ENCODE data around the gene DTX1.

DTX1 gene

DNA sequence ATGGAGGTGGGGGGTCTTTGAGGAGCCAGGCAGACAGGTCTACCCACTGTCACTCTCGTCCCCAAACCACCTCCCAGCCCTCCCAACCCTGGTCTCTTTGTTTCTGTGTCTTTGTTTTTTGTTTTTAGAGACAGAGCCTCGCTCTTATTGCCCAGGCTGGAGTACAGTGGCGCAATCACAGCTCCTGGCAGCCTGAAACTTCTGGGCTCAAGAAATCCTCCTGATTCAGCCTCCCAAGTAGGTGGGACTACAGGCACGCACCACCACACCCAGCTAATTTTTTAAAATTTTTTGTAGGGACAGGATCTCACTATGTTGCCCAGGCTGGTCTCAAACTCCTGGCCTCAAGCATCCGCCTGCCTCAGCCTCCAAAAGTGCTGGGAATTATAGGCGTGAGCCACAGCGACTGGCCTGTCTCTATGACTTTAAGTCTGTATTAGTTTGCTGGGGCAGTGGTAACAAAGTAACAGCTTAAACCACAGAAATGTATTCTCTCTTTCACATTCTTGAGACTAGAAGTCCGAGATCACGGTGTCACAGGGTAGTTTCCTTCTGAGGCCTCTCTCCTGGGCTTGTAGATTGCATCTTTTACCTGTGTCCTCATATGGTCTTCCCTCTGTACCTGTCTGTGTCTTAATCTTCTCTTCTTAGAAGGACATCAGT is 26.1 kb downstream of the DTX1 start:
- H3K9ac ChIP-seq (ENCODE audit: low read length): no peak overlapping the region
- H3K27ac ChIP-seq (ENCODE audit: low read depth, low read length): no peak overlapping the region
- H3K36me3 ChIP-seq (ENCODE audit: control insufficient read depth, insufficient read depth, low read length): no peaks in the 10 kb centered on the region
- no peaks in the 10 kb centered on the region for H3K4me1 ChIP-seq (ENCODE audit: control insufficient read depth, insufficient read depth, low read length)
- no peak overlapping the region for H3K4me3 ChIP-seq (ENCODE audit: low read length)
- H3K27me3 ChIP-seq (ENCODE audit: control insufficient read depth, insufficient read depth, low read length): peaks cover 2% of the 10 kb centered on the region

DNA sequence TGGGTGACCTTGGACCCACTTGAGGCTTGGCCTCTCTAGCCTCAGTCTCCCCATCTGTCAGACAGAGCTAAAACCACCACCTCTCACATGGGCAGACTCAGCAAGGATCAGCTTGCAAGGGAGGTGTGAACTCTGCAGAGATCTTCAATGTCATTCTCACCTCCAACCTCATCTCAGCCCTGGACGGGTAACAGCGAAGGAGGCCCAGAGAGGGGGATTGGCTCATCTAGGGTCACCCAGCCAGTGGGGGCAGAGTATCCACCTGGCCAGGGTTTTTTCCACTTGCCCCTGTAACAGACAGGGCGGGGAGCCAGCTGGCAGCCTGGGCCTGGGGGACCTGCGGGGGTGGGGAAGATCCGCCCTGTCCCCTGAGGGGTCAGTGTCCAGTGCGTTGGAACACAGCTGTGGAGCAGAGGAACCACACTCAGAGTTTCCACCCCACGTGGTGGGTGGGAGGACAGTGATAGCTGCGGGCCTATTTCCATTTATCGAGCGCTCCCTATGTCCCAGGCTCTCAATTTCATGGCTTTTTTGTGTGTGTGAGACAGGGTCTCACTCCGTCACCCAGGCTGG is 27.4 kb downstream of the DTX1 start:
- H3K4me1 ChIP-seq (ENCODE audit: control insufficient read depth, insufficient read depth, low read length): no peaks in the 10 kb centered on the region
- H3K9ac ChIP-seq (ENCODE audit: low read length): no peak overlapping the region
- no peak overlapping the region for H3K27ac ChIP-seq (ENCODE audit: low read depth, low read length)
- H3K4me3 ChIP-seq (ENCODE audit: low read length): no peak overlapping the region
- H3K36me3 ChIP-seq (ENCODE audit: control insufficient read depth, insufficient read depth, low read length): no peaks in the 10 kb centered on the region
- peaks cover 2% of the 10 kb centered on the region for H3K27me3 ChIP-seq (ENCODE audit: control insufficient read depth, insufficient read depth, low read length)

DNA sequence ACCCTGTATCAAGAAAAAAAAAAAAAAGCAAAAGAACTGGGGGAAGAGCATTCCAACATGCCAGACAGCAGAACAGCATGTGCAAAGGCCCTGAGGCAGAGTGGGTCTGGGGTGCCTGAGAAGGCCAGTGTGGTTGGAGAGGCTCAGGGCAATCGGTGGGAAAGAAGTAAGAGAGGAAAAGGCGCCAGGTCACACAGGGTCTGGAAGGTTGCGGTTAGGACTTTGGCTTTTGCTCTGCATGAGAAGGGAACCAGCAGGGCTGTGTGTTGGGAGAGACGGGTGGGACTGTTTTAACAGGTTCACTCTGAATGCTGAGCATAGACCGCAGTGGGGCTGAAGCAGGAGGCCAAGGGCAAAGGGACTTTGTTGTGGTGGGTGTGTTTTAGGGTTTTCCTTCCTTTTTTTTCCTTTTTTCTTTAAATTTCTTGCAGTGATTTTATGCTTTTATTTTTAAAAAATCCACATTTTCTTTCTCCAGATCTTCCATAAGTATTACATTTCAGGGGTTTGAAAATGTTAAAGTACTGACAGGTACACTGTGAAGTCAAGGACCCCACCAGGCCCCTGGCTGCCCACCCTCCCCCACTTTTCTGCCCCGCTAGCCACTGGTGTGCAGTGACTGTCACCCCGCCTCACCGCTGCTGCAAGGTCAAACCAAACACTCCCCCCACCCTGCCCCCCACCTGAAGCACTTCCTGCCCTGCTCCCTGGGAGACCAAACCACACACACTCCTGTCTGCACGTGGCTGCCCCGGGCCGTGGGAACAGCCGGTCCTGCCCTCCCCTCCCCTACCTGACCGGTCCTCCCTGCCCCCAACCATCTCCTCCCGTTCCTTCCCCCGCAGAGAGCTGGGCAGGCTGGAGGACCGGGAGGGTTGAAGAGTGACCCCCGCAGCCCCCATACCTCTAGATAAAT is 30.0 kb downstream of the DTX1 start:
- H3K36me3 ChIP-seq (ENCODE audit: control insufficient read depth, insufficient read depth, low read length): no peaks in the 10 kb centered on the region

DNA sequence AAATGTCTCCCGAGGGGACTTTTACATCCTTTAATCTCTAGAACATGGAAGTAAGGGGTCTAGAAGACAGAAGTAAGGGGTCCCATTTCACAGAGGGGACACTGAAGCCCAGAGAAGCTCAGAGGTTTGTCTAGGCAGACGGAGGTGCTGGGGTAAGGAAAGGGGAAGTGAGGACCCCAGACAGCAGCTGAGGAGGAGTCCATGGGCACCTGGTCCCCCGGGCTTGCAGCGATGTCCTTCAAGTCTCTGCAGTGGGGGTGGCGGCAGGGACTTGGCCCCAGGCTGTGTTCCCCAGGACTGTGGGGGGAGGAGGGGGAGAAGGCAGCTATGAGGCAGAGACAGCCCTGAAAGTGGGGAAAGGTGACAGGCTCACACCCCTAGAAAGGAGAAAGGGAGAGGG is 30.7 kb downstream of the DTX1 start:
- H3K9ac ChIP-seq (ENCODE audit: low read length): no peak overlapping the region
- peaks cover 7% of the 10 kb centered on the region for H3K27me3 ChIP-seq (ENCODE audit: control insufficient read depth, insufficient read depth, low read length)
- no peaks in the 10 kb centered on the region for H3K4me1 ChIP-seq (ENCODE audit: control insufficient read depth, insufficient read depth, low read length)
- no peak overlapping the region for H3K27ac ChIP-seq (ENCODE audit: low read depth, low read length)
- no peak overlapping the region for H3K4me3 ChIP-seq (ENCODE audit: low read length)
- H3K36me3 ChIP-seq (ENCODE audit: control insufficient read depth, insufficient read depth, low read length): no peaks in the 10 kb centered on the region

More for the DNA sequence above, 30.0 kb downstream of the DTX1 start:
- no peak overlapping the region for H3K9ac ChIP-seq (ENCODE audit: low read length)
- no peak overlapping the region for H3K4me3 ChIP-seq (ENCODE audit: low read length)
- H3K27ac ChIP-seq (ENCODE audit: low read depth, low read length): no peak overlapping the region
- H3K27me3 ChIP-seq (ENCODE audit: control insufficient read depth, insufficient read depth, low read length): peaks cover 3% of the 10 kb centered on the region
- no peaks in the 10 kb centered on the region for H3K4me1 ChIP-seq (ENCODE audit: control insufficient read depth, insufficient read depth, low read length)

DNA sequence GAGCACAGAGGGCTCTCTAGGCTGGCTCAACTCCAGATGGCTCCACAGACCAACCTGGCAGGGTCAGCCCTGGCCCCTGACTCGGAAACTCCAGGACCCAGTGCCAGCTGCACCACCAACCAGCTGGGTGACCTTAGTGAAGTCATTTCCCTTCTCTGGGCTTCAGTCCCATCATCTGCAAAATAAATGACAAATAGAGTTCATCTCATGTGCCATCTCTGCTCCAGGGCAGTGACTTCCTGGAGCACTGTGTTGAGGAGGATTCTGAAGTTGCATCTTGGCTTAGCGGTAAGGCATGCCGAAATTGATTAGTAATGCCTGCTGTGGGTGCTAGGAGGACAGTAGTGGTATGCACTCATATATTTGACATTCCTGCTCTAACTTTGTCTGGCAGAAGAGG is 31.5 kb downstream of the DTX1 start:
- H3K4me1 ChIP-seq (ENCODE audit: control insufficient read depth, insufficient read depth, low read length): no peaks in the 10 kb centered on the region
- H3K36me3 ChIP-seq (ENCODE audit: control insufficient read depth, insufficient read depth, low read length): no peaks in the 10 kb centered on the region
- H3K27ac ChIP-seq (ENCODE audit: low read depth, low read length): no peak overlapping the region
- no peak overlapping the region for H3K4me3 ChIP-seq (ENCODE audit: low read length)
- peaks cover 7% of the 10 kb centered on the region for H3K27me3 ChIP-seq (ENCODE audit: control insufficient read depth, insufficient read depth, low read length)
- no peak overlapping the region for H3K9ac ChIP-seq (ENCODE audit: low read length)

DNA sequence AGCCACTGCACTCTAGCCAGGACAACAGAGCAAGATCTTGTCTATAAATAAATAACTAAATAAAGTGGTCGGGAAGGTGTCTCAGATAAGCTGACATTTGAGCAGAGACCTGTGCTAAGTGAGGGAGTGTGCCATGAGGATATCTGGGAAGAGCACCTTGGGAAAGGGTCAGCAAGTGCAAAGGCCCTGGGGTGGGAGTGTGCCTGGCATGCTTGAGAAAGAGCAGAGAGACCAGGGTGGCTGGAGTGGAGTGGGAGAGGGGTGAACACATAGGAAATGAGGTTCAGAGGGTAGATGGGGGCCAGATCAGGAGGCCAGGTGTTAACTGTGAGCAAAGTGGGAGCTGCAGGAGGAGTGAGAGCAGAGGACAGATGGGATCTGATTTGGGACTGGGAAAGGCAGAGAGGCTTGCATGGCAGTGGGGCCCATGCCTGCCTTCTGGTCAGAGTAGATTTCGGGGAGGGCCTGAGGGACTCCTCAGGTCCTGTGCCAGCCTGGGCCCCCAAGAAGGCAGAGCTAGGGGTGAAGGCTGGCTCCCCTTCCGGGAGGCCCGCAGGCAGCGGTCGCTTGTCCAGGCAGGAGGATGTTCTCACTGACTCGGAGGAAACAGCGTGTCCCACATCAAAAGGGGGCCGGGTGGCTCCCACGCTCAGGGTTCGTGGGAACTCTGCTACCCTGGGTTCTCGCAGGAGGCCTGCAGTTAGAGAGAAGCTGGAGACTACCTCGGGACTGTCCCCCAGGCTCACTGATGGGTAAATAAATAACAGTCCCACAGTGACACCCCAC is 32.6 kb downstream of the DTX1 start:
- Histone ChIP-seq H3K36me3 (ENCODE audit: control insufficient read depth, insufficient read depth, low read length) (no peaks in the 10 kb centered on the region), H3K4me3 (ENCODE audit: low read length) (no peak overlapping the region), H3K27me3 (ENCODE audit: control insufficient read depth, insufficient read depth, low read length) (peaks cover 7% of the 10 kb centered on the region), H3K27ac (ENCODE audit: low read depth, low read length) (no peak overlapping the region), H3K4me1 (ENCODE audit: control insufficient read depth, insufficient read depth, low read length) (no peaks in the 10 kb centered on the region), H3K9ac (ENCODE audit: low read length) (no peak overlapping the region)

DNA sequence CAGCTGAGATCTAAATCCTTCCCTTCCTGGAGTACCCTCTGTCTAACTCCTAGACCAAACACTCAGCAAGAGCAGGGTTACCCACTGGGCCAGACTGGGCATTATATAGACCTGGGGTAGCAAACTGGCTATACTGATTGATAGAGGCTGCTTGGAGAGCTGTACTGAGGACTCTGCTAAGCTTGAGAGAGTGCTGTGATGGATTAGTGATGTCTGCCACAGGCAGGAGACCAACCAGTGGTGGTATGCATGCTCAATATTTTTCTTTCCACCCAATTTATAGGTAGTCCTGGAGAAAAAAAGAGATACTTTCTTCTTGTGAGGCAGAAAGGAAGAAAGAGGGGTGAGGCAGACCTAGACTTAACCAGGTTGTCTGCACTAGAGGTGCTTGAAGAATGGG is 33.3 kb downstream of the DTX1 start:
- H3K36me3 ChIP-seq (ENCODE audit: control insufficient read depth, insufficient read depth, low read length): no peaks in the 10 kb centered on the region
- H3K9ac ChIP-seq (ENCODE audit: low read length): no peak overlapping the region
- no peak overlapping the region for H3K4me3 ChIP-seq (ENCODE audit: low read length)
- no peaks in the 10 kb centered on the region for H3K4me1 ChIP-seq (ENCODE audit: control insufficient read depth, insufficient read depth, low read length)
- no peak overlapping the region for H3K27ac ChIP-seq (ENCODE audit: low read depth, low read length)
- peaks cover 7% of the 10 kb centered on the region for H3K27me3 ChIP-seq (ENCODE audit: control insufficient read depth, insufficient read depth, low read length)

DNA sequence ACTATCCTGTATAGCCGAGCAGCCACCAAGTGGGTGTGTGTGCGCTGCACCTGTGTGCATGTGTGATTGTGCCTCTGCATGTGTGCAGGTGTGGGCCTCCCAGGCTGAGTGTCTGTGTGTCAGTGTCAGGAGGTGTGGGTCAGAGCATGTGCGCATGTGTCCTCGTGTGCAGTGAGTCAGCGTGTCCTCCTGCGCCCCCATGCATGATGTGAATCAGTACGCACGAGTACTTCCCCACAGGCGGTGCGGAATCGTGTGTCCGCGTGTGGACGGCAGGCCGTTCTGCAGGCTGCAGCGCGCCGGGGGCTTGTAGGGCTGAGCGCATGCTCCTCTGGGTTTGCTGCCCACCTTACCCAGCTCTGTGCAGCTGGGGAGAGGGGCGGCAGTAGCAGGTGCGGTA is 34.2 kb downstream of the DTX1 start:
- H3K27me3 ChIP-seq (ENCODE audit: control insufficient read depth, insufficient read depth, low read length): peaks cover 7% of the 10 kb centered on the region
- H3K36me3 ChIP-seq (ENCODE audit: control insufficient read depth, insufficient read depth, low read length): no peaks in the 10 kb centered on the region

DNA sequence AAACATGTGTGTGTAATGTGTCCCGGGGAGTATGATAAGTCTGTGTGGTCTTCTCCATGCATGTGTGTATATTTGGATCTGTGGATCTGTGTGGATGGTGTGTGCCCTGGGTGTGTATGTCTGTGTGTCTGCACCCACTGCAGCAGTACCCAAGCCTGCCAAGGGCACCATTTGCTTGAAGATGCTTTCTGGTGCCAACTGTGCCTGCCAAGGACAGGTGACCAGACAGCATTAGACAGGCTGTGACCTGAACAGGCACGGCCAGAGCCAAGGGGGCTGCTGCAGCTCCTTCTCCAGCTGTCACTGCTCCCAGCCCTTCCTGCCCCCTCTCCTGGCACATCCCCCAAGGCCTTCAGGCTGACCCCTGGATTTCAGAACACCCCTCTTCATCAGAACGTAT is 35.0 kb downstream of the DTX1 start:
- Histone ChIP-seq H3K4me3 (ENCODE audit: low read length) (no peak overlapping the region), H3K36me3 (ENCODE audit: control insufficient read depth, insufficient read depth, low read length) (no peaks in the 10 kb centered on the region), H3K4me1 (ENCODE audit: control insufficient read depth, insufficient read depth, low read length) (no peaks in the 10 kb centered on the region), H3K9ac (ENCODE audit: low read length) (no peak overlapping the region), H3K27ac (ENCODE audit: low read depth, low read length) (no peak overlapping the region), H3K27me3 (ENCODE audit: control insufficient read depth, insufficient read depth, low read length) (peaks cover 7% of the 10 kb centered on the region)

More for the DNA sequence above, 34.2 kb downstream of the DTX1 start:
- H3K4me1 ChIP-seq (ENCODE audit: control insufficient read depth, insufficient read depth, low read length): no peaks in the 10 kb centered on the region
- no peak overlapping the region for H3K4me3 ChIP-seq (ENCODE audit: low read length)
- H3K9ac ChIP-seq (ENCODE audit: low read length): no peak overlapping the region
- no peak overlapping the region for H3K27ac ChIP-seq (ENCODE audit: low read depth, low read length)

DNA sequence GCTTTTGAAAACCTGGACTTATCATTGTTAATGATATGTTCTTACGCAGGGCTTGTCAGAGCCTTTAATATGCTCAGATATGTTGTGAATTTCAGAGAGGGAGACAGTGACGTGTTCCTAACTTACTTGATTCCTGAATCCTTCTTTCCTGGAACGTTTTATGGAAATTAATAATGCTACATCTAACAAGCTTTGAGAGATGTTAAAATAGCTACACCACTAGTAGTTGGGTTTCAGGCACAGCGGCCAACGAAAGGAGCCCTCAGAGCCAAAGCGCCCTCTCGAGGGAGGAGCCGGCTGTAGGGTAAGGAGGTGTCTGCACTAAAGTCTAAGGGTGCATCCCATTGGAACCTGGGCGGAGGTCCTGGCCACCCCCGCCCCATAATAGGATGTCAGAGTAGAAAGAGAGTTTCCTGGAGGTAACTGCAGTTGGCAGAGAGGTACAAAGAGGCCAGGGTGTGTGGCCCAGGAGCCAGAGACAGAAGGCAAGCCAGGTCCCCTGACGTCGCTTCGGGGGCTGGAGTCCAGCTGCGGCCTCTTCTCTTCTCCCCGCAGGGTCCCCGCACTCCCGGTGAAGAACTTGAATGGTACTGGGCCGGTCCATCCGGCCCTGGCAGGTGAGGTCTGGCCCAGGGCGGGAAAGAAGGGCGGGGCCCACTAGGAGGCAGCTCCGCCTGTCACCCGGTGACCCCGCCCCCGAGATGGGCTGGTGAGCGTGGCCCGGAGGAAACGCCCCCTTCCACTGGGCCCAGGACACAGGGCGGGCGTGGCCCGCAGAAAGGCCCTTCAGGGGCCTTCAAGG is 36.3 kb downstream of the DTX1 start:
- no peak overlapping the region for H3K4me3 ChIP-seq (ENCODE audit: low read length)
- no peaks in the 10 kb centered on the region for H3K36me3 ChIP-seq (ENCODE audit: control insufficient read depth, insufficient read depth, low read length)
- H3K4me1 ChIP-seq (ENCODE audit: control insufficient read depth, insufficient read depth, low read length): no peaks in the 10 kb centered on the region
- peaks cover 5% of the 10 kb centered on the region for H3K27me3 ChIP-seq (ENCODE audit: control insufficient read depth, insufficient read depth, low read length)
- no peak overlapping the region for H3K27ac ChIP-seq (ENCODE audit: low read depth, low read length)
- no peak overlapping the region for H3K9ac ChIP-seq (ENCODE audit: low read length)

DNA sequence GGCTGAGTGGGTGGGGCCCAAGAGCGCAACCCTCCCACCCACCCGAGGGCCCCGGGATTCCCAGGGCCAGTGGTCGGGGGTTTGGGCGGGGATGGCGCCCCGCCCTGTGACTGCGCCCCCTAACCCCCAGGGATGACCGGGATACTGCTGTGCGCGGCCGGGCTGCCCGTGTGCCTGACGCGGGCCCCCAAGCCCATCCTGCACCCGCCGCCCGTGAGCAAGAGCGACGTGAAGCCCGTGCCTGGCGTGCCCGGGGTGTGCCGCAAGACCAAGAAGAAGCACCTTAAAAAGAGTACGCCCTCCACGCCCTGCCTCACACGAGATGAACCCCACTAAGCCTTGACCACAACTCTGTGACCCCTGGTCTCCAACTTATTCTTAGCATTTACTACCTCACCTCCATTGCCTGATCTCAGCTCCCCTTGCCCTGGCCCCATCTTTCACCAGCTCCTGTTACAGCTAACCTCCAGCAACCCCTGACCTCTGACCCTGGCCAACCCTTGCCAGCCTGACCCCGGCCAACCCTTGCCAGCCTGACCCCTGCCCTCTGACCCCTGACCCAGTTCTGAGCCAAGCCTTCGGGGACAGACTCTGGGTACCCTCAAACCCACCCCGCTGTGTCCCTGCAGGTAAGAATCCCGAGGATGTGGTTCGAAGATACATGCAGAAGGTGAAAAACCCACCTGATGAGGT is 37.0 kb downstream of the DTX1 start:
- peaks cover 2% of the 10 kb centered on the region for H3K4me1 ChIP-seq (ENCODE audit: control insufficient read depth, insufficient read depth, low read length)
- H3K27ac ChIP-seq (ENCODE audit: low read depth, low read length): no peak overlapping the region
- H3K27me3 ChIP-seq (ENCODE audit: control insufficient read depth, insufficient read depth, low read length): peaks cover 5% of the 10 kb centered on the region
- no peaks in the 10 kb centered on the region for H3K36me3 ChIP-seq (ENCODE audit: control insufficient read depth, insufficient read depth, low read length)
- H3K9ac ChIP-seq (ENCODE audit: low read length): no peak overlapping the region
- no peak overlapping the region for H3K4me3 ChIP-seq (ENCODE audit: low read length)

Data from rectal smooth muscle tissue (tissue), 1 donor.